ENCODE measurements around the gene FNIP1.

DNA sequence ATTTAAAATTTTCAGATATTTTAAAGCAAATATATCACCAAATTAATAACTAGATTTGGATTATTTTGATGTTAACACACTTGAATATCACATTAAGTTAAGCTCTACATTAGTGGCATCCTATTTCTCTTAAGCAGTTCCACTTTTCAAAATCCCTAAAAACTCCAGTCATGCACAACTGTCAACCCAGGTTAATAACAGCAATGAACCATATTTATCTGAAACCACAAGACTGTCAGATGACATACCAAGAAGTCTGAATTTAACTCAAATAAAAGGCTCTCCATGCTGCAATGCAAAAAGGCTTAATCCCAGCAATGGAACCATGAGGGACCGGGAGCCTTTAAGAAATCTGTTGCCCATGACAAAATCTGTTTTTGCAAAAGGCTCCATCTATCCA lies 27.5 kb downstream of the FNIP1 start:
- TF ChIP-seq POLR2AphosphoS5 (IDR thresholded peaks at IDR 0.05; ENCODE audit: low read depth, low read length), result no peak
- TF ChIP-seq, protein P1, sequence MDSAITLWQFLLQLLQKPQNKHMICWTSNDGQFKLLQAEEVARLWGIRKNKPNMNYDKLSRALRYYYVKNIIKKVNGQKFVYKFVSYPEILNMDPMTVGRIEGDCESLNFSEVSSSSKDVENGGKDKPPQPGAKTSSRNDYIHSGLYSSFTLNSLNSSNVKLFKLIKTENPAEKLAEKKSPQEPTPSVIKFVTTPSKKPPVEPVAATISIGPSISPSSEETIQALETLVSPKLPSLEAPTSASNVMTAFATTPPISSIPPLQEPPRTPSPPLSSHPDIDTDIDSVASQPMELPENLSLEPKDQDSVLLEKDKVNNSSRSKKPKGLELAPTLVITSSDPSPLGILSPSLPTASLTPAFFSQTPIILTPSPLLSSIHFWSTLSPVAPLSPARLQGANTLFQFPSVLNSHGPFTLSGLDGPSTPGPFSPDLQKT (CRISPR knock-in tag; IDR thresholded peaks at IDR 0.05; ENCODE audit: borderline replicate concordance), result no peak
- no peak for TF ChIP-seq CEBPB (IDR thresholded peaks at IDR 0.05; ENCODE audit: borderline replicate concordance, low read depth, low read length)
- no peak for TF ChIP-seq EP300 (IDR thresholded peaks at IDR 0.05; ENCODE audit: low read depth in 2 of 2, low read length in 2 of 2)
- no peak for TF ChIP-seq EP300 (CRISPR knock-in tag; IDR thresholded peaks at IDR 0.05; ENCODE audit: borderline replicate concordance)
- TF ChIP-seq, protein P2, sequence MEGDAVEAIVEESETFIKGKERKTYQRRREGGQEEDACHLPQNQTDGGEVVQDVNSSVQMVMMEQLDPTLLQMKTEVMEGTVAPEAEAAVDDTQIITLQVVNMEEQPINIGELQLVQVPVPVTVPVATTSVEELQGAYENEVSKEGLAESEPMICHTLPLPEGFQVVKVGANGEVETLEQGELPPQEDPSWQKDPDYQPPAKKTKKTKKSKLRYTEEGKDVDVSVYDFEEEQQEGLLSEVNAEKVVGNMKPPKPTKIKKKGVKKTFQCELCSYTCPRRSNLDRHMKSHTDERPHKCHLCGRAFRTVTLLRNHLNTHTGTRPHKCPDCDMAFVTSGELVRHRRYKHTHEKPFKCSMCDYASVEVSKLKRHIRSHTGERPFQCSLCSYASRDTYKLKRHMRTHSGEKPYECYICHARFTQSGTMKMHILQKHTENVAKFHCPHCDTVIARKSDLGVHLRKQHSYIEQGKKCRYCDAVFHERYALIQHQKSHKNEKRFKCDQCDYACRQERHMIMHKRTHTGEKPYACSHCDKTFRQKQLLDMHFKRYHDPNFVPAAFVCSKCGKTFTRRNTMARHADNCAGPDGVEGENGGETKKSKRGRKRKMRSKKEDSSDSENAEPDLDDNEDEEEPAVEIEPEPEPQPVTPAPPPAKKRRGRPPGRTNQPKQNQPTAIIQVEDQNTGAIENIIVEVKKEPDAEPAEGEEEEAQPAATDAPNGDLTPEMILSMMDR (CRISPR knock-in tag; IDR thresholded peaks at IDR 0.05), result no peak
- TF ChIP-seq, protein P3, sequence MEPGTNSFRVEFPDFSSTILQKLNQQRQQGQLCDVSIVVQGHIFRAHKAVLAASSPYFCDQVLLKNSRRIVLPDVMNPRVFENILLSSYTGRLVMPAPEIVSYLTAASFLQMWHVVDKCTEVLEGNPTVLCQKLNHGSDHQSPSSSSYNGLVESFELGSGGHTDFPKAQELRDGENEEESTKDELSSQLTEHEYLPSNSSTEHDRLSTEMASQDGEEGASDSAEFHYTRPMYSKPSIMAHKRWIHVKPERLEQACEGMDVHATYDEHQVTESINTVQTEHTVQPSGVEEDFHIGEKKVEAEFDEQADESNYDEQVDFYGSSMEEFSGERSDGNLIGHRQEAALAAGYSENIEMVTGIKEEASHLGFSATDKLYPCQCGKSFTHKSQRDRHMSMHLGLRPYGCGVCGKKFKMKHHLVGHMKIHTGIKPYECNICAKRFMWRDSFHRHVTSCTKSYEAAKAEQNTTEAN (CRISPR knock-in tag; conservative IDR thresholded peaks at IDR 0.05), result no peak
- TF ChIP-seq HOXD1 (CRISPR knock-in tag; IDR thresholded peaks at IDR 0.05), result no peak
- no peak for TF ChIP-seq ZKSCAN8 (CRISPR knock-in tag; IDR thresholded peaks at IDR 0.05; ENCODE audit: borderline replicate concordance)
- no peak for TF ChIP-seq ZNF263 (CRISPR knock-in tag; IDR thresholded peaks at IDR 0.05)
- no peak for TF ChIP-seq YY1 (IDR thresholded peaks at IDR 0.05; ENCODE audit: insufficient read depth, insufficient replicate concordance, low read depth, low read length)
- TF ChIP-seq, protein P4, sequence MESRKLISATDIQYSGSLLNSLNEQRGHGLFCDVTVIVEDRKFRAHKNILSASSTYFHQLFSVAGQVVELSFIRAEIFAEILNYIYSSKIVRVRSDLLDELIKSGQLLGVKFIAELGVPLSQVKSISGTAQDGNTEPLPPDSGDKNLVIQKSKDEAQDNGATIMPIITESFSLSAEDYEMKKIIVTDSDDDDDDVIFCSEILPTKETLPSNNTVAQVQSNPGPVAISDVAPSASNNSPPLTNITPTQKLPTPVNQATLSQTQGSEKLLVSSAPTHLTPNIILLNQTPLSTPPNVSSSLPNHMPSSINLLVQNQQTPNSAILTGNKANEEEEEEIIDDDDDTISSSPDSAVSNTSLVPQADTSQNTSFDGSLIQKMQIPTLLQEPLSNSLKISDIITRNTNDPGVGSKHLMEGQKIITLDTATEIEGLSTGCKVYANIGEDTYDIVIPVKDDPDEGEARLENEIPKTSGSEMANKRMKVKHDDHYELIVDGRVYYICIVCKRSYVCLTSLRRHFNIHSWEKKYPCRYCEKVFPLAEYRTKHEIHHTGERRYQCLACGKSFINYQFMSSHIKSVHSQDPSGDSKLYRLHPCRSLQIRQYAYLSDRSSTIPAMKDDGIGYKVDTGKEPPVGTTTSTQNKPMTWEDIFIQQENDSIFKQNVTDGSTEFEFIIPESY (CRISPR knock-in tag; IDR thresholded peaks at IDR 0.05), result no peak
- TF ChIP-seq SP1 (IDR thresholded peaks at IDR 0.05), result no peak
- no peak for TF ChIP-seq SP1 (CRISPR knock-in tag; IDR thresholded peaks at IDR 0.05)

Data from HepG2 (cell line).